Thyroid gland (tissue), 4 donors: ENCODE measurements around the gene STK33. TPM values are rescaled to one million over a fixed set of nuclear protein-coding genes. Genes with fewer than 3 reads are reported as not detected.
A peak's percentile ranks its signal among the peaks of the same experiment; 100 is the strongest.

Source experiments
- DNase-seq, 2 donors: peaks; one replicate each; pipeline ENCODE4 v3.0.0-alpha.2; 2019
- H3K27ac ChIP-seq, 3 donors: fragments of 200-600 bp; sonication (generic); 1 replicate in 2 of 3; 2 replicates in 1 of 3; pipeline ENCODE4 v1.5.1; 2016 to 2019; ENCODE audit warnings: mild to moderate bottlenecking in 1 of 3, moderate library complexity in 1 of 3
- H3K27me3 ChIP-seq: fragments of 200-600 bp; sonication (generic); one replicate; pipeline ENCODE4 v1.5.1; 2019
- H3K36me3 ChIP-seq, 2 donors: fragments of 200-600 bp; sonication (generic); one replicate each; pipeline ENCODE4 v1.5.1; 2016 to 2019
- H3K4me1 ChIP-seq, 2 donors: fragments of 200-600 bp; sonication (generic); one replicate each; pipeline ENCODE4 v1.5.1; 2017 to 2019
- H3K4me3 ChIP-seq, 3 donors: fragments of 200-600 bp; sonication (generic); replicated peaks in 1 of 3; 1 replicate in 2 of 3; 2 replicates in 1 of 3; pipeline ENCODE4 v1.5.1; 2016; ENCODE audit warnings: mild to moderate bottlenecking in 1 of 3
- H3K9me3 ChIP-seq: fragments of 200-600 bp; sonication (generic); one replicate; pipeline ENCODE4 v1.5.1; 2017
- POLR2A ChIP-seq, 2 donors: fragments of 450-650 bp; IDR thresholded peaks; one replicate each; pipeline ENCODE4 v1.6.1; 2017; ENCODE audit warnings: antibody characterized with exemption in 2 of 2, mild to moderate bottlenecking in 2 of 2, moderate library complexity in 1 of 2
- WGBS, 2 donors: methylation state at CpG; one replicate each; pipeline ENCODE4 v1.1.5; 2017; 5-methylcytosine and 5-hydroxymethylcytosine counted together
- intact Hi-C: fragments of 100-400 bp; cut with DNase I; formaldehyde crosslinking; loops from one replicate; pipeline ENCODE4 v1.15.1; 2023
- total RNA-seq, 4 donors: library from RNA; depleted of rRNA; stranded (reverse); fragments of >200 nt; gene quantifications; one replicate each; pipeline ENCODE4 v1.2.3, GENCODE V29; 2016
- TF ChIP-seq, protein P1 (sequence below), 6 experiments: fragments of 200-600 bp in 3 of 6; fragments of 450-650 bp in 3 of 6; sonication (generic) in 3 of 6; IDR thresholded peaks; one replicate each; pipeline ENCODE4 v1.5.1; 2016 to 2019; ENCODE audit warnings: antibody characterized with exemption in 6 of 6, mild to moderate bottlenecking in 2 of 6, inconsistent platforms in 1 of 6, moderate library complexity in 1 of 6

The STK33 gene
- total RNA-seq, 4 donors from 2014 or later, result 29.3 to 49.8 (median 39.9) TPM

DNA sequence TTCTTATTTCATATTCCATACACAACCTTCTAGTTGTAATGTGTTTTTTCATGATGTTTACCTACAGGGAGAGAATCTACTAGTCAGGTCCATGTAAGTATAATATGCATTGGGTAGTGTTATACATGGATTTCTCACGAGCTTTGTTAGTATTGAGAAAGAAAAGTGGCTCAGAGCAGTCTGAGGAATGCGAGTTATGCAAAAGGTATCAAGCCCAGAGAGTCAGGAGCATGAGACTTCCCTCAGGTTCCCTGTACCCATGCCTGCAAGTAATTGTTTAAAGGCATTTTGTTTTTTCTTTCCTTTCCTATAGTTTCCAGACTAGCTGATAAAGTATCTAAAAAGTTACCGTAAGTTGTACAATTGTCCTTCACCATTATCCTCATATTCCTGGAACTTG lies 66.1 kb downstream of the STK33 start:
- Histone ChIP-seq H3K36me3 (no peaks in the 10 kb centered on the region), H3K4me3 (no peak overlapping the region), H3K4me1 (peaks cover 0 to under 1% of the 10 kb centered on the region in 2 donors), H3K27me3 (no peaks in the 10 kb centered on the region), H3K9me3 (no peaks in the 10 kb centered on the region), H3K27ac (no peak overlapping the region)
- peak in 1 of 2 donors; percentile 17 for DNase-seq
- WGBS, 2 donors, result 45 to 55% methylated on average over 3 of the region's 3 CpGs
- intact Hi-C loops, result no loop called here
- no peak for TF ChIP-seq POLR2A (IDR thresholded peaks at IDR 0.05)
- TF ChIP-seq, protein P1, sequence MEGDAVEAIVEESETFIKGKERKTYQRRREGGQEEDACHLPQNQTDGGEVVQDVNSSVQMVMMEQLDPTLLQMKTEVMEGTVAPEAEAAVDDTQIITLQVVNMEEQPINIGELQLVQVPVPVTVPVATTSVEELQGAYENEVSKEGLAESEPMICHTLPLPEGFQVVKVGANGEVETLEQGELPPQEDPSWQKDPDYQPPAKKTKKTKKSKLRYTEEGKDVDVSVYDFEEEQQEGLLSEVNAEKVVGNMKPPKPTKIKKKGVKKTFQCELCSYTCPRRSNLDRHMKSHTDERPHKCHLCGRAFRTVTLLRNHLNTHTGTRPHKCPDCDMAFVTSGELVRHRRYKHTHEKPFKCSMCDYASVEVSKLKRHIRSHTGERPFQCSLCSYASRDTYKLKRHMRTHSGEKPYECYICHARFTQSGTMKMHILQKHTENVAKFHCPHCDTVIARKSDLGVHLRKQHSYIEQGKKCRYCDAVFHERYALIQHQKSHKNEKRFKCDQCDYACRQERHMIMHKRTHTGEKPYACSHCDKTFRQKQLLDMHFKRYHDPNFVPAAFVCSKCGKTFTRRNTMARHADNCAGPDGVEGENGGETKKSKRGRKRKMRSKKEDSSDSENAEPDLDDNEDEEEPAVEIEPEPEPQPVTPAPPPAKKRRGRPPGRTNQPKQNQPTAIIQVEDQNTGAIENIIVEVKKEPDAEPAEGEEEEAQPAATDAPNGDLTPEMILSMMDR (IDR thresholded peaks at IDR 0.05), result no peak

DNA sequence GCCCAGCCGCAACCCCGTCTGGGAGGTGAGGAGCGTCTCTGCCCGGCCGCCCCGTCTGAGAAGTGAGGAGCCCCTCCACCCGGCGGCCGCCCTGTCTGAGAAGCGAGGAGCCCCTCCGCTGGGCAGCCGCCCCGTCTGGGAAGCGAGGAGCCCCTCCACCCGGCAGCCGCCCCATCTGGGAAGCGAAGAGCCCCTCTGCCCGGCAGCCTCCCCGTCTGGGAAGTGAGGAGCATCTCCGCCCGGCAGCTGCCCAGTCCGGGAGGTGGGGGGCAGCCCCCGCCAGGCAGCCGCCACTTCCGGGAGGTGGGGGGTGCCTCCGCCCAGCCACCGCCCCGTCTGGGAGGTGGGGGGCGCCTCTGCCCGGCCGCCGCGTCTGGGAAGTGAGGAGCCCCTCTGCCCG lies 70.6 kb downstream of the STK33 start:
- DNase-seq, result no peak
- H3K4me1 ChIP-seq, result no peaks in the 10 kb centered on the region
- no peaks in the 10 kb centered on the region for H3K27me3 ChIP-seq
- H3K9me3 ChIP-seq, result no peaks in the 10 kb centered on the region
- intact Hi-C loops, result no loop called here
- H3K27ac ChIP-seq, result no peak overlapping the region
- H3K4me3 ChIP-seq, result no peak overlapping the region
- TF ChIP-seq, protein P1 (IDR thresholded peaks at IDR 0.05), result no peak
- TF ChIP-seq POLR2A (IDR thresholded peaks at IDR 0.05), result no peak
- no peaks in the 10 kb centered on the region for H3K36me3 ChIP-seq
- WGBS, 2 donors, result 95 to 98% methylated on average over 19 to 21 of the region's 34 CpGs

DNA sequence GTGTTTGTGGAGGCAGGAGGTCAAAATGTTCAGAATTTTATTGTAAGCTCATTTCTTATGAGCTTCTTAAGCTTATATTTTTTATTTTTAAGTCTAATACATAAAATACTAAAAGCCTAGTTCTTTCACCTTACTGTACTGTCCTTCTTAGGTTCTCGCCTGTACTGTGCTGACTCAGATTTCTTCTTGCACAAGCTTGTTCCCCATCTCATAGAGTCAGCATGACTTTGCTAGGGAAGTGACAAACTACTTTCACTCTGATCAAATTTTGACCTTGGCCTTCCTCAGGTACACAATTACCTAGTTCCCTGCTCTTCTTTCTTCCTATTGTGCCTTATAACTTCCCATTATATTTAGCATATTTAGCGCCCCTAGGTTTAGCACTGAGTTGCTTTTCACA lies 81.5 kb downstream of the STK33 start:
- intact Hi-C loops, result no loop called here
- Histone ChIP-seq H3K4me1 (no peaks in the 10 kb centered on the region), H3K4me3 (no peak overlapping the region), H3K36me3 (no peaks in the 10 kb centered on the region), H3K9me3 (no peaks in the 10 kb centered on the region), H3K27me3 (no peaks in the 10 kb centered on the region), H3K27ac (no peak overlapping the region)
- WGBS, 2 donors, result 93% methylated on average over 2 of the region's 2 CpGs
- DNase-seq, result no peak
- TF ChIP-seq POLR2A (IDR thresholded peaks at IDR 0.05), result no peak
- TF ChIP-seq, protein P1 (IDR thresholded peaks at IDR 0.05), result no peak

DNA sequence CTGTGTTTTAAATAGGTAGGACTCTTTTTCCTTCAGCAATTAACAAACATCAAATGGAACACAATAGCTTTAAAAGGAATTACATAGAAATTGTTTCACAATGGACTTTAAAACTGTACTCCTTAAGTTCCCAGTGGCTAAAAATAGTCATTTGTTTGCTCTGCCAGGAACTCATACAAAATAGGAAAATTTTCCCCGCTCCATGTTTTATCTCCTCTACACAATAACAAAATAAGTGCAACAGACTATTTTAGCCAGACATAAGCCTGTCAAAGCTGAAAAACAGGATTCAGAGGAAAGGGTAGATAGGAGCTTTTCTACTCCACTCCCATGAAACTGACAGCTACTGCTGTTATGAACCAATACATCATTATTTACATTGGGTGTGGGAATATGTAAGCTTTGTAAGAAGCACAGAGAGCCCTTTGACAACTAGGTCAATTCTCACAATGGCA lies 90.1 kb downstream of the STK33 start:
- H3K4me3 ChIP-seq, result no peak overlapping the region
- H3K27me3 ChIP-seq, result no peaks in the 10 kb centered on the region
- no peak overlapping the region for H3K27ac ChIP-seq
- no peaks in the 10 kb centered on the region for H3K4me1 ChIP-seq
- WGBS, 2 donors, result 73 to 78% methylated on average over 1 of the region's 1 CpG
- TF ChIP-seq POLR2A (IDR thresholded peaks at IDR 0.05), result no peak
- TF ChIP-seq, protein P1 (IDR thresholded peaks at IDR 0.05), result no peak
- no peaks in the 10 kb centered on the region for H3K9me3 ChIP-seq
- intact Hi-C loops, result no loop called here
- no peak for DNase-seq
- no peaks in the 10 kb centered on the region for H3K36me3 ChIP-seq

DNA sequence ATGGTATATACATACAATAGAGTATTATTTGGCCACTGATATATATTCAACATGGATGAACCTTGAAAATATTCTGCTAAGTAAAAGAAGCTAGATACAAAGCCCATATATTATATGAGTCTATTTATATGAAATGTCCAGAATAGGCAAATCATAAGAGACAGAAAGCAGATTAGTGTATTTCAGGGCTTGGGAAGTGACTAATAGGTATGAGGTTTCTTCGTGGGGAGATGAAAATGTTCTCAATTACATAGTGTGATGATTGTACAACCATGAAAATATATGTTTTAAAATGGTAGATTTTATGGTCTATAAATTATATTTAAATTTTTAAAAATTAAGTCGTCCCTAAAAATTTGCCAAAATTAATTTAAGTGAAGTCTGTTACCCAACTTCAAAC lies 92.2 kb downstream of the STK33 start:
- no peaks in the 10 kb centered on the region for H3K9me3 ChIP-seq
- H3K36me3 ChIP-seq, result no peaks in the 10 kb centered on the region
- intact Hi-C loops, result no loop called here
- 85 to 89% methylated on average over 2 of the region's 2 CpGs for WGBS, 2 donors
- no peak for TF ChIP-seq POLR2A (IDR thresholded peaks at IDR 0.05)
- TF ChIP-seq, protein P1 (IDR thresholded peaks at IDR 0.05), result no peak
- H3K4me3 ChIP-seq, result no peak overlapping the region
- no peak for DNase-seq
- H3K27ac ChIP-seq, result no peak overlapping the region
- H3K27me3 ChIP-seq, result no peaks in the 10 kb centered on the region
- H3K4me1 ChIP-seq, result no peaks in the 10 kb centered on the region
